T1000 (cell line): ENCODE measurements around the gene MBD3L2B.

Source experiments
- DNase-seq: peaks from one replicate; lab custom pipeline; 2025; ENCODE audit warnings: mixed read lengths; lab: John Stamatoyannopoulos, UW

Gene MBD3L2B

GRCh38 chr19:7010722-7011593 is 10.3 kb downstream of the MBD3L2B start:
- DNase-seq: no peak

- no peak for DNase-seq
These were observed 13.4 kb downstream of the MBD3L2B start for GRCh38 chr19:7007859-7008258.

GRCh38 chr19:7006135-7006704 is 15.0 kb downstream of the MBD3L2B start:
- DNase-seq: no peak

GRCh38 chr19:7004313-7004931 is 16.8 kb downstream of the MBD3L2B start:
- DNase-seq: no peak

GRCh38 chr19:7000816-7001215 is 20.4 kb downstream of the MBD3L2B start:
- DNase-seq: no peak

- DNase-seq: no peak
These were observed 20.9 kb downstream of the MBD3L2B start for GRCh38 chr19:7000333-7000732.

- no peak for DNase-seq
These were observed 21.3 kb downstream of the MBD3L2B start for GRCh38 chr19:6999933-7000332.

GRCh38 chr19:6997679-6998445 is 23.4 kb downstream of the MBD3L2B start:
- no peak for DNase-seq

GRCh38 chr19:6996810-6997209 is 24.4 kb downstream of the MBD3L2B start:
- no peak for DNase-seq

GRCh38 chr19:6995054-6995453 is 26.2 kb downstream of the MBD3L2B start:
- DNase-seq: no peak

GRCh38 chr19:6988257-6988656 is 33.0 kb downstream of the MBD3L2B start:
- no peak for DNase-seq

GRCh38 chr19:6987850-6988249 is 33.4 kb downstream of the MBD3L2B start:
- DNase-seq: no peak

GRCh38 chr19:6983448-6983847 is 37.8 kb downstream of the MBD3L2B start:
- no peak for DNase-seq

GRCh38 chr19:6979399-6979798 is 41.8 kb downstream of the MBD3L2B start:
- DNase-seq: no peak

- DNase-seq: no peak
These were observed 45.0 kb downstream of the MBD3L2B start for GRCh38 chr19:6976197-6976596.

GRCh38 chr19:6971366-6971765 is 49.9 kb downstream of the MBD3L2B start:
- no peak for DNase-seq

- DNase-seq: no peak
These were observed 50.8 kb downstream of the MBD3L2B start for GRCh38 chr19:6970443-6970842.

- DNase-seq: no peak
These were observed 51.2 kb downstream of the MBD3L2B start for GRCh38 chr19:6970021-6970420.

GRCh38 chr19:6969490-6969889 is 51.7 kb downstream of the MBD3L2B start:
- no peak for DNase-seq
